ENCODE data around the gene CCDC159.

- TF ChIP-seq RAD21 (IDR thresholded peaks at IDR 0.05; ENCODE audit: low read depth) (no peak), CREB1 (IDR thresholded peaks at IDR 0.05; ENCODE audit: low read depth) (no peak), TCF12 (IDR thresholded peaks at IDR 0.05; ENCODE audit: low read depth) (no peak), ZBTB7A (IDR thresholded peaks at IDR 0.05; ENCODE audit: low read depth) (no peak), YY1 (IDR thresholded peaks at IDR 0.05; ENCODE audit: low read depth) (no peak), NFIC (IDR thresholded peaks at IDR 0.05) (no peak), EP300 (IDR thresholded peaks at IDR 0.05; ENCODE audit: borderline replicate concordance) (no peak), TAF1 (IDR thresholded peaks at IDR 0.05; ENCODE audit: low read depth) (no peak), TEAD4 (IDR thresholded peaks at IDR 0.05) (no peak)
- TF ChIP-seq, protein P1, sequence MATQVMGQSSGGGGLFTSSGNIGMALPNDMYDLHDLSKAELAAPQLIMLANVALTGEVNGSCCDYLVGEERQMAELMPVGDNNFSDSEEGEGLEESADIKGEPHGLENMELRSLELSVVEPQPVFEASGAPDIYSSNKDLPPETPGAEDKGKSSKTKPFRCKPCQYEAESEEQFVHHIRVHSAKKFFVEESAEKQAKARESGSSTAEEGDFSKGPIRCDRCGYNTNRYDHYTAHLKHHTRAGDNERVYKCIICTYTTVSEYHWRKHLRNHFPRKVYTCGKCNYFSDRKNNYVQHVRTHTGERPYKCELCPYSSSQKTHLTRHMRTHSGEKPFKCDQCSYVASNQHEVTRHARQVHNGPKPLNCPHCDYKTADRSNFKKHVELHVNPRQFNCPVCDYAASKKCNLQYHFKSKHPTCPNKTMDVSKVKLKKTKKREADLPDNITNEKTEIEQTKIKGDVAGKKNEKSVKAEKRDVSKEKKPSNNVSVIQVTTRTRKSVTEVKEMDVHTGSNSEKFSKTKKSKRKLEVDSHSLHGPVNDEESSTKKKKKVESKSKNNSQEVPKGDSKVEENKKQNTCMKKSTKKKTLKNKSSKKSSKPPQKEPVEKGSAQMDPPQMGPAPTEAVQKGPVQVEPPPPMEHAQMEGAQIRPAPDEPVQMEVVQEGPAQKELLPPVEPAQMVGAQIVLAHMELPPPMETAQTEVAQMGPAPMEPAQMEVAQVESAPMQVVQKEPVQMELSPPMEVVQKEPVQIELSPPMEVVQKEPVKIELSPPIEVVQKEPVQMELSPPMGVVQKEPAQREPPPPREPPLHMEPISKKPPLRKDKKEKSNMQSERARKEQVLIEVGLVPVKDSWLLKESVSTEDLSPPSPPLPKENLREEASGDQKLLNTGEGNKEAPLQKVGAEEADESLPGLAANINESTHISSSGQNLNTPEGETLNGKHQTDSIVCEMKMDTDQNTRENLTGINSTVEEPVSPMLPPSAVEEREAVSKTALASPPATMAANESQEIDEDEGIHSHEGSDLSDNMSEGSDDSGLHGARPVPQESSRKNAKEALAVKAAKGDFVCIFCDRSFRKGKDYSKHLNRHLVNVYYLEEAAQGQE (IDR thresholded peaks at IDR 0.05; ENCODE audit: low read depth), result no peak
- TF ChIP-seq, protein P2, sequence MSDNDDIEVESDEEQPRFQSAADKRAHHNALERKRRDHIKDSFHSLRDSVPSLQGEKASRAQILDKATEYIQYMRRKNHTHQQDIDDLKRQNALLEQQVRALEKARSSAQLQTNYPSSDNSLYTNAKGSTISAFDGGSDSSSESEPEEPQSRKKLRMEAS (IDR thresholded peaks at IDR 0.05), result no peak
These were observed 31.4 kb downstream of the CCDC159 start for GRCh38 chr19:11377756-11378155.
